Upper lobe of right lung (tissue), 1 donor: Measurements from ENCODE around the gene FLRT2. TPM values are rescaled to one million over a fixed set of nuclear protein-coding genes. Genes with fewer than 3 reads are reported as not detected.

Source experiments
- ATAC-seq: fragments of 200-7000 bp; cut with Tn5 transposase; one replicate; pipeline ENCODE4 v1.9.1; 2020; ENCODE audit warnings: mild to moderate bottlenecking, moderate library complexity
- DNase-seq: peaks from one replicate; pipeline ENCODE4 v3.0.0-alpha.2; 2020
- H3K27ac ChIP-seq: fragments of 200-600 bp; one replicate; pipeline ENCODE4 v1.8.0; 2022
- H3K27me3 ChIP-seq: fragments of 200-600 bp; one replicate; pipeline ENCODE4 v1.8.0; 2022; ENCODE audit warnings: mild to moderate bottlenecking
- H3K36me3 ChIP-seq: fragments of 200-600 bp; one replicate; pipeline ENCODE4 v1.8.0; 2022
- H3K4me1 ChIP-seq: fragments of 200-600 bp; one replicate; pipeline ENCODE4 v1.8.0; 2022
- H3K4me3 ChIP-seq: fragments of 200-600 bp; one replicate; pipeline ENCODE4 v1.8.0; 2022; ENCODE audit warnings: mild to moderate bottlenecking
- H3K9me3 ChIP-seq: fragments of 200-600 bp; one replicate; pipeline ENCODE4 v1.8.0; 2022
- CTCF ChIP-seq: fragments of 200-600 bp; IDR thresholded peaks from one replicate; pipeline ENCODE4 v1.8.0; 2022; ENCODE audit warnings: antibody characterized with exemption
- intact Hi-C: fragments of 100-400 bp; cut with DNase I; formaldehyde crosslinking; loops from one replicate; pipeline ENCODE4 v1.11.0; 2022
- total RNA-seq: library from RNA; stranded (reverse); fragmentation: NEBNext Ultra II Directional; extraction: Animal tissue kit (Norgen Biotek cat#: 25700); gene quantifications from one replicate; pipeline ENCODE4 v1.2.1, GENCODE V29; 2021
- donor health status: DM: no; HTN: yes; CAD: no; lungs with severe emphysema.

The FLRT2 gene
- total RNA-seq, 1 donor from 2014 or later = 13.3 TPM

- ATAC-seq = no peak
- Histone ChIP-seq H3K36me3 (no peaks in the 10 kb centered on the region), H3K9me3 (no peaks in the 10 kb centered on the region), H3K27me3 (no peaks in the 10 kb centered on the region), H3K4me1 (no peaks in the 10 kb centered on the region), H3K27ac (no peak overlapping the region), H3K4me3 (no peak overlapping the region)
- no peak for TF ChIP-seq CTCF
- DNase-seq = no peak
- intact Hi-C loops = no loop called here
These were observed 13.5 kb upstream of the FLRT2 start for GRCh38 chr14:85516239-85517113.

GRCh38 chr14:85517114-85517688, 12.7 kb upstream of the FLRT2 start:
- no peak for ATAC-seq

GRCh38 chr14:85519661-85520305, 10.2 kb upstream of the FLRT2 start:
- Histone ChIP-seq H3K27ac (no peak overlapping the region), H3K27me3 (no peaks in the 10 kb centered on the region), H3K4me1 (no peaks in the 10 kb centered on the region), H3K4me3 (no peak overlapping the region), H3K9me3 (no peaks in the 10 kb centered on the region), H3K36me3 (no peaks in the 10 kb centered on the region)
- TF ChIP-seq CTCF = no peak
- intact Hi-C loops = no loop called here
- no peak for ATAC-seq
- no peak for DNase-seq

More at GRCh38 chr14:85517114-85517688, 12.7 kb upstream of the FLRT2 start:
- no peak for TF ChIP-seq CTCF
- DNase-seq = no peak
- intact Hi-C loops = no loop called here
- Histone ChIP-seq H3K4me1 (no peaks in the 10 kb centered on the region), H3K4me3 (no peak overlapping the region), H3K27me3 (no peaks in the 10 kb centered on the region), H3K27ac (no peak overlapping the region), H3K9me3 (no peaks in the 10 kb centered on the region), H3K36me3 (no peaks in the 10 kb centered on the region)

GRCh38 chr14:85520581-85520980, 9.4 kb upstream of the FLRT2 start:
- TF ChIP-seq CTCF = no peak
- no peak overlapping the region for H3K27ac ChIP-seq
- H3K27me3 ChIP-seq = no peaks in the 10 kb centered on the region
- no peak overlapping the region for H3K4me3 ChIP-seq
- DNase-seq (no peak), ATAC-seq (no peak)
- H3K36me3 ChIP-seq = no peaks in the 10 kb centered on the region
- no peaks in the 10 kb centered on the region for H3K9me3 ChIP-seq
- no peaks in the 10 kb centered on the region for H3K4me1 ChIP-seq
- intact Hi-C loops = no loop called here

GRCh38 chr14:85523624-85524023, 6.3 kb upstream of the FLRT2 start:
- no peaks in the 10 kb centered on the region for H3K27me3 ChIP-seq
- no peak for TF ChIP-seq CTCF
- intact Hi-C loops = no loop called here
- no peaks in the 10 kb centered on the region for H3K36me3 ChIP-seq
- no peaks in the 10 kb centered on the region for H3K9me3 ChIP-seq
- no peaks in the 10 kb centered on the region for H3K4me1 ChIP-seq
- ATAC-seq = no peak
- no peak for DNase-seq
- no peak overlapping the region for H3K4me3 ChIP-seq
- no peak overlapping the region for H3K27ac ChIP-seq
